ENCODE data around the gene CTSC.
"Not testable (repeated sequence)": the region's sequence is repeated elsewhere in the genome, so short reads cannot be mapped to it uniquely, and the experiment has no call there.

The CTSC gene

DNA sequence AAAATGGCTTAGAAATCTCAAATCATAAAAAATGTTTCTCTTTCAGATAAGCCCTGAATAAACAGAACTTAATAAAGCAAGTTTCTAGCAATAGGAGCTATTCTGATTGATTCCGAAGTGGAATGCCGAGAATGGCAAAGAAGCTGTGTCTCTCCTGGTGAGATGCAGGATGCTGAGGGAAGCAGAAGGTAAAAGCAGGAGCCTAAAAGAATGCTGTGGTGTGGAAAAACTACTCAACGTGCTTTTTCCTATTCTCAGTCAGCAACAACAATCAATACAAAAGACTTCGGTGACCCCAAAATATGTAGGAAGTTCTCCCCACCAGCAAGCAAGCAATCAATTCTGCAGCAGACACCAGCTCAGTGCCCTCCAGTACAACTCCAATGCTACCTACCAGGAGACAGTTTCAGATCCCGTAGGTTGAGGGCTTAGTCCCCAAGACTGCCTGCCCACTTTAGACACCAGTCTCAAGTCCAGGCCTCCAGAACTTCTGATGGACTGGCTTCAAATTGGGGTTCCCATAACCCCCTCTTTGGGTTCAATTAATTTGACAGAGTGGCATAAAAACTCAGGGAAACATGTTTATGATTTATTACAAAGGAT is 6.6 kb downstream of the CTSC start:
- no peak for DNase-seq (ENCODE audit: low read depth)
- TF ChIP-seq, protein P1, sequence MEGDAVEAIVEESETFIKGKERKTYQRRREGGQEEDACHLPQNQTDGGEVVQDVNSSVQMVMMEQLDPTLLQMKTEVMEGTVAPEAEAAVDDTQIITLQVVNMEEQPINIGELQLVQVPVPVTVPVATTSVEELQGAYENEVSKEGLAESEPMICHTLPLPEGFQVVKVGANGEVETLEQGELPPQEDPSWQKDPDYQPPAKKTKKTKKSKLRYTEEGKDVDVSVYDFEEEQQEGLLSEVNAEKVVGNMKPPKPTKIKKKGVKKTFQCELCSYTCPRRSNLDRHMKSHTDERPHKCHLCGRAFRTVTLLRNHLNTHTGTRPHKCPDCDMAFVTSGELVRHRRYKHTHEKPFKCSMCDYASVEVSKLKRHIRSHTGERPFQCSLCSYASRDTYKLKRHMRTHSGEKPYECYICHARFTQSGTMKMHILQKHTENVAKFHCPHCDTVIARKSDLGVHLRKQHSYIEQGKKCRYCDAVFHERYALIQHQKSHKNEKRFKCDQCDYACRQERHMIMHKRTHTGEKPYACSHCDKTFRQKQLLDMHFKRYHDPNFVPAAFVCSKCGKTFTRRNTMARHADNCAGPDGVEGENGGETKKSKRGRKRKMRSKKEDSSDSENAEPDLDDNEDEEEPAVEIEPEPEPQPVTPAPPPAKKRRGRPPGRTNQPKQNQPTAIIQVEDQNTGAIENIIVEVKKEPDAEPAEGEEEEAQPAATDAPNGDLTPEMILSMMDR (IDR thresholded peaks at IDR 0.05; ENCODE audit: low read length, missing control alignments): no peak
- H3K4me3 ChIP-seq (replicated peaks; ENCODE audit: low read depth, low read length): no peak overlapping the region

DNA sequence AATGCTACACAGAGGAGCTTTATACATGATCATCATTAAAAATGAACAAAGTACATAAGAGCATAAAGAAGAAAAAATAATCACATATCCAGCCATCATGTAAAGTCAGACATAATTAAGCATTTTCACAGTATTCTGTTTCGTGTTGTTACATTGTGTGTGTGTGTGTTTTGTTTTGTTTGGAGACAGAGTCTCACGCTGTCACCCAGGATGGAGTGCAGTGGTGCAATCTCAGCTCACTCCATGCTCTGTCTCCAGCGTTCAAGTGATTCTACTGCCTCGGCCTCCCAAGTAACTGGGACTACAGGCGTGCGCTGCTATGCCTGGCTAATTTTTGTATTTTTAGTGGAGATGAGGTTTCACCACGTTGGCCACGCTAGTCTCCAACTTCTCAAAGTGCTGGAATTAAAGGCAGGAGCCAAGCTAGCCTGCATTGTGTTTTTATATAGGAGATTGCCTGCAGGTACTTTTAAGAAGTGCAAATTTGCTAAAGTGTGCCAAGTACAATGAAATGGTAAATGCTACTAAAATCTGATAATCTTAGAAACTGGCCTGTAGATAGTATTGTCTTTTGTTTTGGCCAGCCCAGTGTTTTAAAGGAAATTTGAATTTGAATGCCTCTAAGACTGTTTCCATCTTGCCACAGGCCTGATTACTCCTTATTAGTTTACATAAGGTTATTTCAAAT is 7.8 kb downstream of the CTSC start:
- TF ChIP-seq, protein P1 (IDR thresholded peaks at IDR 0.05; ENCODE audit: low read length, missing control alignments): no peak
- no peak for DNase-seq (ENCODE audit: low read depth)
- no peak overlapping the region for H3K4me3 ChIP-seq (replicated peaks; ENCODE audit: low read depth, low read length)

DNA sequence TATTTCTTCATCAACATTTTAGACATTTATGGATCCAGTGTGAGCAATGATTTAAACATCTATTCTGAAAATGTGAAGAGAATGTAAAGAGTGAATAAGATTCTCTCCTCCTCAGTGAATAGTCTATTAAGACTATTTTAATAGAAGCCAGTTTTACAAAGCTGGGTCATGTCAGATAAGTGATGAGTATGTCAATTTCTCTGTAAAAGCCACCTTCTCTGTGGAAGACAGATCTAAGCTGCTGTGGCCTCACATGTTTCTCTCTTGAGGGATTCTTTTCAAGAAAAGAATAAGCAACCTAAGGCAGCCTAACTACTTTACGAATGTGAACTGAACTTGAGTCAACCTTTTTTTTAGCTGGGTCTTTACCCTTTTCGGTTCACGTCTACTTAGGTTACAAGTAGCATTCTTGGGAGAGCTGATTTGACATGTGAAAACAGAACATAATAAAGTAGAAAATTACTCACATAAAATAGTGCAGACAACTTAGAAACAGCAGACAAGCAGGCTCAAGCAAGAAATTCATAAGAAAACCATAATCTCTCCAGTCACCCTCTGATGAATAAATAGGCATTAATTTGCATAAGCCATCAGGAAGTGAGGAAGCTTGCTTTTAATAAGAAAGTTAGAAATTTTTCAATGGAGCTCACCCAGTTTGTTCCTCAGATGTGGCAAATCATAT is 9.9 kb downstream of the CTSC start:
- no peak for DNase-seq (ENCODE audit: low read depth)
- no peak overlapping the region for H3K4me3 ChIP-seq (replicated peaks; ENCODE audit: low read depth, low read length)
- TF ChIP-seq, protein P1 (IDR thresholded peaks at IDR 0.05; ENCODE audit: low read length, missing control alignments): no peak

DNA sequence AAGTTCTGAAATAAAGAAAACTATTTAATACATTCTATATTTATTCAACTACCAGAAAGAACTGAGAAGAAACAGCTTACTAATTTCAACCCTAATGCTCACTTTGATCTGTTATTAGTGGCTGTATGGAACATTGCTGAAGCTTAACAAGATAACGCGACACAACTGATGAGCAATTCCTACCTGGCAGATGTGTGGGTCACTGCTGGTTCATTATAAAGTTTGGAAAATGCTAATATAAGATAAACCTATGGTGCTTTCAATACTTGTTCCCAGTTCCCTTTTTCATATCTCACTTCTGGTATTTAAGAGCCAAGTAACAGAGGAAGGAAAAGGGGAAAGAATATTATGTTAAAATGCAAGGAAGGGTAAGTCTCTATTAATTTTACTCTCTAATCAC is 10.5 kb downstream of the CTSC start:
- no peak for DNase-seq (ENCODE audit: low read depth)
- no peak overlapping the region for H3K4me3 ChIP-seq (replicated peaks; ENCODE audit: low read depth, low read length)
- TF ChIP-seq, protein P1 (IDR thresholded peaks at IDR 0.05; ENCODE audit: low read length, missing control alignments): no peak

DNA sequence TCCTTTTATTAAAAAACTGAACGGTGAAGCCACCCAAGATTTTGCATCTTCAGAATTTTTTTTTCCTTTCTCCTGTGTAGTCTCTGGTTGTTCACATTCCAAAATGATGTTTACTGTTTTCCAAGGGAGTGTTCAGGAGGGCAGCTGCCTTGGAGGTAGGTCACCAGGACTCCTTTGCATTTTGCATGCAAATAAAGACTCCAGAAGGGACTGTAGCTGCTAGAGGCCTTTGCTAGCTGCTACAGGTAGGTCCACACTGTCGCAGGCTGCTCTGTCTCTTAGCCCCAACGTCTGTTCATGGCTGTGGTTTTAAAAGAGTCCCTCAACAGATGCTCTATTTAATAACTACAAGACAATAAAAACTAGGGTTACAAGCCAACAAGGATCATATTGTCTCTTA is 11.4 kb downstream of the CTSC start:
- TF ChIP-seq, protein P1 (IDR thresholded peaks at IDR 0.05; ENCODE audit: low read length, missing control alignments): no peak
- DNase-seq (ENCODE audit: low read depth): no peak
- no peak overlapping the region for H3K4me3 ChIP-seq (replicated peaks; ENCODE audit: low read depth, low read length)

DNA sequence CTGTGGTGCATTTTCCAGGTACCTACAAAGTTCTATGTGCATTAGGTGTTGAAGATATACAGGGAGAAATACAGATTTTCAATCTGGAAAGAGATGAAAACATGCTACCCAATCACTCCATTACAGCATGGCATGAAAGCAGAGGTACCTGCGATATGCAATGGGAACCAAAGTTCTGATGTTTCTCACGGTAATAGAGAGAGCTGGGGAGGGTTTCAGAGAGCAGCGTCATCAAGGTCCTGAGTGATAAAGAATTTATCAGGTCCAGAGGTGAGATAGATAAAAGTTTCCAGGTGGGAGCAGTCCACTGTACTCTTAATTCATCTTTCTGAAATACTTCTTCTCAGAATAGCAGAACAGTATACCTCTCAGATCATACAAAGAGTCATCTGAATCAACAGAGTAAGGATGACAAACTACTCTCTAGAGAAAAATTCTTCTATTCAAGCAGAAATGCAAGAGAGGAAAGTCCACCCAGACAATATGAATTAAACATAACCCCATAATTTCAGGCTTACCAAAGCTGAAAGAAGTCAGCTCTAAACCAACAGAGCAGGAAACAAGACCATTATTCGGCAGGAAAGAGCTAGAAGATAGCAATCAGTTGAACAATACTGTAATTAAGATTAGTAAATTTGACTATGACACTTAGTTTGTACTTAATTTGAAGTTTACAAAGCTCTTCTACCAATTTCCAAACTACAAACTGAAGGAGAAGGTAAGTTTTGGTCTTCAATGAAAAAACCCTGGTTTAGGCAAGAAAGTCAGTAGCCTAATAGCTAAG is 12.8 kb downstream of the CTSC start:
- DNase-seq (ENCODE audit: low read depth): no peak
- no peak overlapping the region for H3K4me3 ChIP-seq (replicated peaks; ENCODE audit: low read depth, low read length)
- TF ChIP-seq, protein P1 (IDR thresholded peaks at IDR 0.05; ENCODE audit: low read length, missing control alignments): no peak

DNA sequence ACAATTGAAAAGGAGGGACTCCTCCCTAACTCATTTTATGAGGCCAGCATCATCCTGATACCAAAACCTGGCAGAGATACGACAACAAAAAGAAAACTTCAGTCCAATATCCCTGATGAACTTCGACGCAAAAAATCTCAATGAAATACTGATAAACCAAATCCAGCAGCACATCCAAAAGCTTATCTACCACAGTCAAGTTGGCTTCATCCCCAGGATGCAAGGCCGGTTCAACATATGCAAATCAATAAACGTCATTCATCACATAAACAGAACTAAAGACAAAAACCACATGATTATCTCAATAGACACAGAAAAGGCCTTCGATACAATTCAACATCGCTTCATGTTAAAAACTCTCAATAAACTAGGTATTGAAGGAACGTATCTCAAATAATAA is 14.7 kb downstream of the CTSC start:
- peak; percentile 32 for DNase-seq (ENCODE audit: low read depth)
- H3K4me3 ChIP-seq (replicated peaks; ENCODE audit: low read depth, low read length): not testable (repeated sequence)

DNA sequence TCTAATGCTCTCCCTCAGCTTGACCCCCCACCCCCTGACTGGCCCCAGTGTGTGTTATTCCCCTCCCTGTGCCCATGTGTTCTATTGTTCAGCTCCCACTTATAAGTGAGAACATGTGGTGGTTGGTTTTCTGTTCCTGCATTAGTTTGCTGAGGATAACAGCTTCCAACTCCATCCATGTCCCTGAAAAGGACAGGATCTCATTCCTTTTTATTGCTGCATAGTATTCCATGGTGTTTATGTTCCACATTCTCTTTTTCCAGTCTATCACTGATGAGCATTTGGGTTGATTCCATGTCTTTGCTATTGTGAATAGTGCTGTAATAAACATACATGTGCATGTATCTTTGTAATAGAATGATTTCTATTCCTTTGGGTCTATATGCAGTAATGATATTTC is 16.1 kb downstream of the CTSC start:
- not testable (repeated sequence) for H3K4me3 ChIP-seq (replicated peaks; ENCODE audit: low read depth, low read length); DNase-seq (ENCODE audit: low read depth)
